ENCODE data around the gene TPST2.

Gene TPST2

GRCh38 chr22:26580240-26580962, 9.5 kb downstream of the TPST2 start:
- DNase-seq (ENCODE audit: low read depth in 1 of 2, low spot score in 1 of 2): no peak

GRCh38 chr22:26579331-26579886, 10.5 kb downstream of the TPST2 start:
- DNase-seq (ENCODE audit: low read depth in 1 of 2, low spot score in 1 of 2): no peak

DNA sequence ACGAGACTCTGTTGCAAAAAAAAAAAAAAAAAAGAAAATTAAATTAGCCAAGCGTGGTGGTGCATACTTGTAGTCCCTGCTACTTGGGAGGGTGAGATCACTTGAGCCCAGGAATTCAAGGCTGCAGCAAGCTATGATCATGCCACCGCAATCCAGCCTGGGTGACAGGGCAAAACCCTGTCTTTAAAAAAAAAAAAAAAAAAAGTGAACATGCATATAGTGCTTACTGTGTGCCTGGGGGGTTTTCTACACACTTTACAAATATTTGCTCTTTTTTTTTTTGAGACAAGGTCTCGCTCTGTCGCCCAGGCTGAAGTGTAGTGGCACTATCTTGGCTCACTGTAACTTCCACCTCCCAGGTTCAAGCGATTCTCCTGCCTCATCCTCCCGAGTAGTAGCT, 12.9 kb downstream of the TPST2 start:
- DNase-seq (ENCODE audit: low read depth in 1 of 2, low spot score in 1 of 2): no peak

- DNase-seq (ENCODE audit: low read depth in 1 of 2, low spot score in 1 of 2): no peak
Observed at GRCh38 chr22:26576026-26576680, 13.8 kb downstream of the TPST2 start.

- DNase-seq (ENCODE audit: low read depth in 1 of 2, low spot score in 1 of 2): no peak
Observed at GRCh38 chr22:26574001-26574723, 15.8 kb downstream of the TPST2 start.

DNA sequence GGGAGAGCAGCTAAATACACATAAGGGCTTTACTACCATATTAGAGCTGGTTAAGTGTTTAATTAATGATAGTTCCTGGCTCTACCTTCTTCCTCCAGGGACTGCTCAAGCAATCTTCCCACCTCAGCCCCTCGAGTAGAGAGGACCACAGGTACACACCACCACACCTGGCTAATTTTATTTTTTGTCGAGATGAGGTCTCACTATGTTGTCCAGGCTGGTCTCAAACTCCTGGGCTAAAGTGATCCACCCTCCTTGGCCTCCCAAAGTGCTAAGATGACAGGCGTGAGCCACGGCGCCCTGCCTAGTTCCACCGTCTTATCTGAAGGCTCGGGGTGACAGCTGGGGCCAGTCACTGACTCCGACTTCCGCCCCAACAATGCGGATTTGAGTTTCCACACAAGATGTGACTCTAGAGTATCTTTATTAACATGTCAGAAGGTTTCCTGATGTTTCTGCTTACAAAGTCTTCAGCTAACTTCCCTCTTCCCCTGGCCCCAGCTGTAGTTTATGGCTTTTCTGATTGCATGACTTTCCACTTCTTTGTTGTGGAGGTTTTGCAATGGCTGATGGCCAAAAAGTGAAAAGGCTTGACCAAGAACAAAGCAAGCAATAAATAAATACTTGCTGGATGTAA, 16.8 kb downstream of the TPST2 start:
- no peak for DNase-seq (ENCODE audit: low read depth in 1 of 2, low spot score in 1 of 2)

GRCh38 chr22:26570864-26571525, 18.9 kb downstream of the TPST2 start:
- DNase-seq (ENCODE audit: low read depth in 1 of 2, low spot score in 1 of 2): no peak

DNA sequence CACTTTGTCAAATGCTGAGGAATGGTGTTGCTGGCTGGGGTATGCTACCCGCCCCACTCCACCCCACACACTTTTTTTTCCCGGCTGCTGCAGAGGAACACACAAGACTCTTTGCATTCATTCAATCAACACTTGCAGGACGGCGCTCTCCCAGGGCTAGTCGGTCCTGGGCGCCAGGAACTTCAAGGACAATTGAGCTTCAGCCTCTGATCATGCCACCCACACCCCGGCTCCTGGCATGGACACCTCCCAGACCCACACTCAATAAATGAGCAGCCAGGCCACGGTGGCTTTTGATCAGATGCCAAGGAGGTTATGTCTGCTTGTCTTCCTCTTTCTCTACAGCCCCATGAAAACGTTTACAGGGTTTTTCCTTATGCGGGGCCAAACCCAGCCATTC, 19.8 kb downstream of the TPST2 start:
- DNase-seq (ENCODE audit: low read depth in 1 of 2, low spot score in 1 of 2): no peak

DNA sequence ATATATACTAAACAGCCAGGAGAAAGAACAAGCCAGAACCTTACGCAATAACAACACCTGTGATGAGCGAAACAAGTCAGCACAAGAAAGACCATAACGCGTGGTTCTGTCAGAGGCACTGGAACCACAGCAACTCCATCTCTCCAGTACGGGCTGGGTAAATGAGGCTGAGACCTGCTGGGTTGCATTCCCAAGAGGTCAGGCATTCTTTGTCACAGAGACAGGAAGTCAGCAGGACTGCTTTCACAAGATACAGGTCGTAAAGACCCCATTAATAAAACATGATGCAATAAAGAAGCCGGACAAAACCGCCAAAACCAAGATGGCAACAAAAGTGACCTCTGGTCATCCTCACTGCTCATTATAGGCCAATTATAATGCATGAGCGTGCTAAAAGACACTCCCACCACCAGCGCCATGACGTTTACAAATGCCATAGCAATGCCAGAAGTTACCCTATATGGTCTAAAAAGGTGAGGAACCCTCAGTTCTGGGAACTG, 21.7 kb downstream of the TPST2 start:
- DNase-seq (ENCODE audit: low read depth in 1 of 2, low spot score in 1 of 2): no peak

DNA sequence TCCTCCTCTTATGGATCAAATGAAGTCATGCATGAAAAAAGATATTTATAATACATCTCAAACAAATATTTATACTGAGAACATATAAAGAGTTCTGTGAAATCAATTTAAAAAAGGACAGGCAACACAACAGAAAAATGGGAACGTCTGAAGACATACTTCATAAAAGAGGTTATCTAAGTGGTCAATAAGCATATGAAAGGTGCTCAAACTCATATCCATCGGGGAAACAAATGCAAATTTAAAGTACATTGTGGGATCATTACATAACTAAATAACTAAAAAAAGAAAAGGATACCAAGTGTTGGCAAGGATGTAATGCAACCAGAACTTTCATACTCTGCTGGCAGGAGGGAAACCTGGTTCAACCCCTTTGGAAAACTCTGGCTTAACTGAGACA, 22.3 kb downstream of the TPST2 start:
- no peak for DNase-seq (ENCODE audit: low read depth in 1 of 2, low spot score in 1 of 2)

DNA sequence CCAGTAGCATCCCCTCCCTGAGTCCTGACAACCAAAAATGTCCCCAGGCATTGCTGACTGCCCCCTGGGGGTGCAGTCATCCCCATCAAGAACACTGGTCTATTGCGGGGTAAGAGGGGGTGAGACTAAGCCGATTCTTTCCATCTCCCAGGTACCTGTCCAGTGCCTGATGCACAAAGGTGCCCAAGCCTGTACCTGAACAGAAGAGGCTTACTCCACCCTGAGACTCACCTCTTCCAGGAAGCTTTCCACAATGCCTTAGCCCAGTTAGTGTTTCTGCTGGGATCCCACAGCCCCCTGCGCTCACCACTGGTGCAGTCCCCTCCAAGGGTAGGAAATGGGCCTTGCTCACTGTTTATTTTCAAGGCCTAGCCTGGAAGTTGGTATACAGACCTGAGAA, 22.9 kb downstream of the TPST2 start:
- DNase-seq (ENCODE audit: low read depth in 1 of 2, low spot score in 1 of 2): no peak

DNA sequence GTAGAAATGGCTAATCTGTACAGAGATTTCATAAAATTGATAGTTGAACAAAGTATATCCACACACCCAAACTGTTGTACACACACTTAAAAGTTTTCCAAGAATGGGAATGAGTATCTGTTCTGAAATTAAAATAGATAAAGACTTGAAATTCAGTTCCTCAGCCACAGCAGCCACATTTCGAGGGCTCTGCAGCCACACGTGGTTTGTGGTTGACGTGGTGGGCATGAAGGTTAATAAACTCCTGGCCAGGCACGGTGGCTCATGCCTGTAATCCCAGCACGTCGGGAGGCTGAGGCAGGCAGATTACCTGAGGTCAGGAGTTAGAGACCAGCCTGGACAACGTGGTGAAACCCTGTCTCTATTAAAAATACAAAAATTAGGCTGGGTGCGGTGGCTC, 24.0 kb downstream of the TPST2 start:
- no peak for DNase-seq (ENCODE audit: low read depth in 1 of 2, low spot score in 1 of 2)

DNA sequence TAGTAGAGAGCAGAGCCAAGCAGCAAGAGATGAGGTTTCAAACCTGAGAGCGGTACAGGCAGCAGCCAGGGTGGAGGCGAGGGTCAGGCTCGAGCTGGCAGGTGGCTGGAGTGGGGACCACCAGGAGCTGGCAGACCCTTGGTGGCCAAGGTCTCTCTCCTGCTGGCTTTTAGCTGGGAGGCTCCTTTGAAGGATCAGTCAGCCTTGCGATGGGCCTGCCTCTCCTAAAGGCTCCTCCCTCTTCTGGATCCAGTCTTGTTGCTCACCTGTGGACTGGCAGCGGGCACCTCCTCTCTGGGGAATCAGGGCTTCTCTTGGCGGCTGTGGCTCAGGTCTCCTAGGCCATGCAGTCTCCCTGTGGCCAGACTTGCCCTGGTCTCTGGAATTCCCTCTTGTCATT, 24.8 kb downstream of the TPST2 start:
- no peak for DNase-seq (ENCODE audit: low read depth in 1 of 2, low spot score in 1 of 2)

DNA sequence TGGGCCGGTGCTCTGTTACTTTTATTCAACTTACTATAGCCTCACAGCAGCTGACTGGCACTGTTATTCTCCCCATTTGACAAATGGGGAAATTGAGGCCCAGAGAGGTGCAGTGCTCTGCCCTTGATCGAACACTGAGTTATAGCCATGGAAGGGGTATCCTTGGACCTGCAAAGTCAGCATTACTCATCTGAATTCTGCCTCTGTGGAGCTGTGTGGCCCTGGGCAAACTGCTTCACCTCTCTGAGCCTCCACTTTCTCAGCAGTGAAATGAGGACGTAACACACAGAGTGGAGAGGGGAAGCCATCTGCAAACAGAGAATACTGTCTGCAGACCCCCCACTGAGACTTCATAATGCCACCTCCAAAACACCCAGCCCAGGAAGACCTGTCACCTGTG, 25.3 kb downstream of the TPST2 start:
- DNase-seq (ENCODE audit: low read depth in 1 of 2, low spot score in 1 of 2): no peak

DNA sequence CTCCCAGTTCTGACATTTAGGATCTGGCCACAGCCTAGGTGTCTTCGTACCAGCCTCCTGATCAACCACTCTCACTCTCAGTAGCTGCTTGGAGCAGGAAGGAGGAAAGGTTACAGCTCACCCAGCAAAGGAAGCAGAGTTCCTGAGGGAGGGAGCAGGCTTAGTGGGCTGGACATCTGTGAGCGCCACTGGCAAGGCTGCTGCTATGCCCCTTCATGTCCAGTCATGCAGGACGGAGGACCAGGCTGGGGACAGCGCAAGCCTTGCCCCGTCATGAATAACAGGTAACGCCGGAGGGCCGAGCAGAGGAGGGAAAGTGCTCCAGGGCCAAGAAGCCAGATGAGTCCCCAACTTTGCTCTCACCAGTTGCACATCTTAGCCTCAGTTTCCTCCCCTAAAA, 25.8 kb downstream of the TPST2 start:
- no peak for DNase-seq (ENCODE audit: low read depth in 1 of 2, low spot score in 1 of 2)

GRCh38 chr22:26563022-26563421, 26.9 kb downstream of the TPST2 start:
- DNase-seq (ENCODE audit: low read depth in 1 of 2, low spot score in 1 of 2): no peak

- DNase-seq (ENCODE audit: low read depth in 1 of 2, low spot score in 1 of 2): no peak
Observed at GRCh38 chr22:26561756-26562417, 28.0 kb downstream of the TPST2 start.

GRCh38 chr22:26559961-26560575, 29.9 kb downstream of the TPST2 start:
- no peak for DNase-seq (ENCODE audit: low read depth in 1 of 2, low spot score in 1 of 2)

- no peak for DNase-seq (ENCODE audit: low read depth in 1 of 2, low spot score in 1 of 2)
Observed at GRCh38 chr22:26558248-26558895, 31.6 kb downstream of the TPST2 start.

Measured in activated CD4-positive, alpha-beta T cell treated with anti-CD3 and anti-CD28 coated beads, Interleukin-2, amount 50 U/mL, for 24 hours (primary cell).